GM18499 (cell line): ENCODE data around the gene GRPEL2.

Source experiments
- ATAC-seq: cut with Tn5 transposase; IDR thresholded peaks from one replicate; pipeline ENCODE4 v1.9.1; 2021; ENCODE audit warnings: moderate number of reproducible peaks; ENCODE audit not compliant: insufficient read depth, unreplicated experiment

GRPEL2 gene

DNA sequence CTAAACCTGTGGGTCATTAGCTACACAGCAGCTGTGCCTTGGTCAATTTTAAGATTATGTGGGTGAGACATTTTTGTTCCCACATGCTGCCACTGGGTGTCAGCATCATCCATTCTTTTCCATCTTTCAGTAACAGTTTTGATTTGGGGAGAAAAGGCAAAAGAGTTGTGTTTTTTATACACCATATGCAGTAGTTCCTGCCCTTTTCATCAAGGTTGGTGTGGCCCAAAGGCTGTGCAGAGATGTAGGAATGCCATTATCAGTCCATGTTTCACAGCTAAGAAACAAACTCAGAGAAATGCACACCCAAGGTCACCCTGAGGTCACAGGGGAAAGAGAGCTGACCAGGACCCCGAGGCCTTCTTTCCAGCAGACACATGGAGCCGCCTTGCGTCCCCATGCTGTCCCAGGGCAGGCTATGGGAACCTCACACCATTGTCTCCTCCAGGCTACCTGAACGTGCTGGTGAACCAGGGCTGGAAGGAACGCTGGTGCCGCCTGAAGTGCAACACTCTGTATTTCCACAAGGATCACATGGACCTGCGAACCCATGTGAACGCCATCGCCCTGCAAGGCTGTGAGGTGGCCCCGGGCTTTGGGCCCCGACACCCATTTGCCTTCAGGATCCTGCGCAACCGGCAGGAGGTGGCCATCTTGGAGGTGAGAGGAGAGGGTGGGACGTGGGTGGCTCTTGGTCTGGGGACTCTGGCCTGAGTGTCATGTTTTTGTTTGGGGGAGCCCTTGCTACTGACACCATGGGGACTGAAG is 27.8 kb upstream of the GRPEL2 start:
- no peak for ATAC-seq

GRCh38 chr5:149319174-149319573 is 26.1 kb upstream of the GRPEL2 start:
- no peak for ATAC-seq

GRCh38 chr5:149320791-149321330 is 24.4 kb upstream of the GRPEL2 start:
- ATAC-seq, result no peak

DNA sequence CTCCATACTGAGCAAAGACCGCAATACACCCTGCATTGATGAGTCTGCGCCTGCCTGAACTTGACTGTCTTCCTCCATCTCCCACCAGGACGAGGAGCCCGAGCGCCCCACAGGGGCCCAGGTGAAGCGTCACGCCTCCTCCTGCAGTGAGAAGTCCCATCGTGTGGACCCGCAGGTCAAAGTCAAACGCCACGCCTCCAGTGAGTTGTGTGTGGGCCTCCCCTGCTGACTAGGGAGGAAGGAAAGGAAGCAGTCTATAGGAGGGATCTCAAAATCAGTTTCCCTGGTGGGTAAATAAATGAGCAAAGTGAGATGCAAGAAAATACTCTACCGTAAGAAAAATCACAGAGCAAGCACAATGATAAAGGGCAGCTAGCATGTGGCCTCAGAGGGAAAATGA is 22.8 kb upstream of the GRPEL2 start:
- ATAC-seq, result no peak

- no peak for ATAC-seq
Measured at GRCh38 chr5:149323210-149323609, 22.1 kb upstream of the GRPEL2 start.

GRCh38 chr5:149323621-149324205 is 21.6 kb upstream of the GRPEL2 start:
- ATAC-seq, result no peak

- no peak for ATAC-seq
Measured at GRCh38 chr5:149324641-149325040, 20.7 kb upstream of the GRPEL2 start.

- no peak for ATAC-seq
Measured at GRCh38 chr5:149325166-149325735, 20.0 kb upstream of the GRPEL2 start.

DNA sequence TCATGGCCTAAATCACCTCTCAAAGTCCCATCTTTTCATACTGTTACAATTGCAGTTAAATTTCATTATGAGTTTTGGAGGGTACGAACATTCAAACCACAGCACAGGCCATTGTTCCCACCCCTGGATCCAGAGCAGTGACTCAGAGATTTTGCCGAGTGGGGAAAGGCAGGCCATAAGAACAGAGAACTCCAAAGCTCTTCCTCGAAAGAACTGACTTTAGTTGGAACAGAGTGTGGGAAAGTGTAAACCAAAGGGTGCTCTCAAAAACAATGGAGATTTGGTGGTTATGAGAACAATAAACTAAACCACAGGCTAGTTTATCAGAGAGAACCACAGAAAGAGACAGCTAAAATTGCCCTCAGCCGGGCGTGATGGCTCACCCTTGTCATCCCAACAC is 19.4 kb upstream of the GRPEL2 start:
- ATAC-seq, result no peak

GRCh38 chr5:149326611-149327010 is 18.7 kb upstream of the GRPEL2 start:
- ATAC-seq, result no peak

GRCh38 chr5:149328177-149328576 is 17.1 kb upstream of the GRPEL2 start:
- ATAC-seq, result no peak

DNA sequence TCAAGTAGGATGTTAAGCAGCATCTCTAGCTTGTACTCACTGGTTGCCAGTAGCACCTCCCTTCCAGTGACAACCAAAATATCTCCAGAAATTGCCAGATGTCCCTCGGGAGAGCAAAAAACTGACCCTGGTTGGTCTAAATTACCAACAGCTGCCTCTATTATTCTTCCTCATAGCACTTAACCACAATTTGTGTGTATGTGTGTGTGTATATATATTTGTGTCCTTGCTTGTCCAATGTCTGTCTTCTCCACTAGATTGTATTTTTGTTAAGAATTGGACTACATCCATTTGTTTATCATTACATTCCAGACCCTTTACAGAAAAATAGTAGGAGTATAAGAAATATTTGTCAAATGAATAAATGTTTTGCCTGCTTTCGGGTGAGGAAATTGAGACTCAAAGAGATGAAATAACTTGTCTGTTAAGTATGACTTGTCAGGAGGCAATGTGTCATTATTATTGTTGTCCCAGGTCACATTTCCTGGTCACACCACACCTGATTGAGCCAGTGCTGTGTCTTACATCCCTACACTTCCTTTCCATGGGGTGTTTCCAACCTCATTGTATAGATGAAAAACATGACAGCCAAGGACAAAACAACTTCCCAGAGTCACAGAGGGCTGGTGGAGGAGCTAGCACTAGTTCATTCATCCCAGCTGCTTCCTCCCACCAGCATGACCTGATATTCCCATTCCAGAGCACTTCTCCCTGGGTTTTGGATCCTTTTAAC is 11.4 kb upstream of the GRPEL2 start:
- no peak for ATAC-seq

- no peak for ATAC-seq
Measured at GRCh38 chr5:149337736-149338135, 7.6 kb upstream of the GRPEL2 start.

- ATAC-seq, result no peak
Measured at GRCh38 chr5:149338364-149338763, 6.9 kb upstream of the GRPEL2 start.

GRCh38 chr5:149340920-149341319 is 4.4 kb upstream of the GRPEL2 start:
- no peak for ATAC-seq

DNA sequence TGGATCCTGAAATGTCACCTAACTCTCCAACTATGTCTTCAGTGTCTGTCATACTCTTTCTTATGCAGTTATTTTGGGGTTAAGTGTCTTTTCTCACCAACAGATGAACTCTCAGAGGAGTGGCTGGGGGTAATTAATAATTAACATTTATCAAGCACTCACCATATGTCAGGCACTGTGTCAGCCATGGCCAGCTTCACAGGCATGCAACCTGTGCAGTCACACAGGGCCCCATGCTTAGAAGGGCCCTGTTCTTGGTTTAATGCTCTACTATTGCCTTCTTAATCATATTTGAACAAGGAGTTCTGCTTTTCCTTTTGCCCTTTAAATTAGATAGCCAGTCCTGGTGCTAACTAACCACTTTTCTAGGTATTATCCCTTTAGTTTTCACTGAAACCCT is 3.4 kb upstream of the GRPEL2 start:
- no peak for ATAC-seq

DNA sequence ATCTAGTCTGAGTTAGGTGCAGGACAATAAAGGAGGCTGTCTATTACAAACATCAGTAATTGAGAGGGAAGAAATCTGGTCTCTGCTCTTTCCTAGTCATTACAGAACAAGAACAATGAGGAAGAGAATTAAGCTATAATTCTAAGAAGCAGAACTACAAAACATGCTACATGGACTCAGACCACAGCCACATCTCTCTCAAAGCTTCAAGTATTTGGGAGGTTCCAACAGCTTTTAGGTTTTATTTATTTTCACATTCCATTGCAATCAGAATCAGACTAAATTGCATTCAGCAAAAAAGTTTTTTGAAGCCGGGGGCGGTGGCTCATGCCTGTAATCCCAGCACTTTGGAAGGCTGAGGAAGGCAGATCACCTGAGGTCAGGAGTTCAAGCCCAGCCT is 1.1 kb upstream of the GRPEL2 start:
- no peak for ATAC-seq

DNA sequence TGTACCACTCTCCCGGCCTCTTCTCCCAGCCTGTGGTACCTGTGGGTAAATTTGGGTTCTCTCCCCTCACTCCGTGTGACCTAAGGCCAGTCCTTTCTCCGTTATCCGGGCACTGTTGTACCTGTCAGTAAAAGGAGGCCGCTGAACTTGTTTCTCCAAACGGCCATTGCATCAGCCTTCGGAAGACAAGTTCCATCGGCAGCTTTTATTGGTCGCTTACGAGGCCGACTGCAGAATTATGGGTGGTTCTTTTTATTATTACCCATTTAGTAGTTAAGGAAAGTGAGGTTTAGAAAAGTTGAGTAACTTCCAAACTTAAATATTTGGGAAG is 558 bp downstream of the GRPEL2 start:
- ATAC-seq, result no peak

- no peak for ATAC-seq
Measured at GRCh38 chr5:149348518-149348917, 3.2 kb downstream of the GRPEL2 start.

GRCh38 chr5:149349382-149349781 is 4.1 kb downstream of the GRPEL2 start:
- ATAC-seq, result no peak

DNA sequence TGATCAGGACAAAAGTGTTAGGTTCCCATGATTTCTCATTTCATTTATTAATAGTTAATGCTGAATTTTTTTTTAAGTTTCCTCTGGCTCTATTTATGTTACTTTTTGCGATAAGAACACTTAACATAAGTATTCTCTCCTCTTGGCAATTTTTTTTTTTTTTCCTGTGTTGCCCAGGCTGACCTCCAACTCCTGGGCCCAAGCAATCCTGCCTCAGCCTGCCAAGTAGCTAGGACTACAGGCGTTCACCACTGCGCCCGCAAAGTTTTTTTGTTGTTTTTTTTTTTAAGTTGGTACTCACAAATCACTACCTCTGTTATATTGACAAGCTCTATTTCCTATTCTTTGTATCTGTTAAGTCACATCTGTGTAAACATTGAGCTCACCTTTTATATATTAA is 6.9 kb downstream of the GRPEL2 start:
- no peak for ATAC-seq
